ENCODE results near the gene CYB5R2.

Gene CYB5R2

GRCh38 chr11:7637447-7638157, 35.7 kb downstream of the CYB5R2 start:
- TF ChIP-seq CTCF (IDR thresholded peaks at IDR 0.05; ENCODE audit: low read depth, low read length), result no peak
- no peak overlapping the region for H3K4me3 ChIP-seq (ENCODE audit: low read depth, low read length)

- no peak overlapping the region for H3K4me3 ChIP-seq (ENCODE audit: low read depth, low read length)
- no peak for TF ChIP-seq CTCF (IDR thresholded peaks at IDR 0.05; ENCODE audit: low read depth, low read length)
Measured at GRCh38 chr11:7636350-7636749, 37.0 kb downstream of the CYB5R2 start.

- TF ChIP-seq CTCF (IDR thresholded peaks at IDR 0.05; ENCODE audit: low read depth, low read length), result no peak
- no peak overlapping the region for H3K4me3 ChIP-seq (ENCODE audit: low read depth, low read length)
Measured at GRCh38 chr11:7635708-7636107, 37.6 kb downstream of the CYB5R2 start.

GRCh38 chr11:7635137-7635536, 38.2 kb downstream of the CYB5R2 start:
- TF ChIP-seq CTCF (IDR thresholded peaks at IDR 0.05; ENCODE audit: low read depth, low read length), result no peak

GRCh38 chr11:7632211-7632610, 41.1 kb downstream of the CYB5R2 start:
- no peak for TF ChIP-seq CTCF (IDR thresholded peaks at IDR 0.05; ENCODE audit: low read depth, low read length)
- H3K4me3 ChIP-seq (ENCODE audit: low read depth, low read length), result no peak overlapping the region

More at GRCh38 chr11:7635137-7635536, 38.2 kb downstream of the CYB5R2 start:
- H3K4me3 ChIP-seq (ENCODE audit: low read depth, low read length), result no peak overlapping the region

- no peak overlapping the region for H3K4me3 ChIP-seq (ENCODE audit: low read depth, low read length)
- no peak for TF ChIP-seq CTCF (IDR thresholded peaks at IDR 0.05; ENCODE audit: low read depth, low read length)
Measured at GRCh38 chr11:7630002-7630401, 43.3 kb downstream of the CYB5R2 start.

- no peak for TF ChIP-seq CTCF (IDR thresholded peaks at IDR 0.05; ENCODE audit: low read depth, low read length)
- no peak overlapping the region for H3K4me3 ChIP-seq (ENCODE audit: low read depth, low read length)
Measured at GRCh38 chr11:7628660-7629059, 44.6 kb downstream of the CYB5R2 start.

All from WI38 (cell line).